ENCODE results near the gene MPV17L.
"Not testable (repeated sequence)": the region's sequence is repeated elsewhere in the genome, so short reads cannot be mapped to it uniquely, and the experiment has no call there.

MPV17L gene

DNA sequence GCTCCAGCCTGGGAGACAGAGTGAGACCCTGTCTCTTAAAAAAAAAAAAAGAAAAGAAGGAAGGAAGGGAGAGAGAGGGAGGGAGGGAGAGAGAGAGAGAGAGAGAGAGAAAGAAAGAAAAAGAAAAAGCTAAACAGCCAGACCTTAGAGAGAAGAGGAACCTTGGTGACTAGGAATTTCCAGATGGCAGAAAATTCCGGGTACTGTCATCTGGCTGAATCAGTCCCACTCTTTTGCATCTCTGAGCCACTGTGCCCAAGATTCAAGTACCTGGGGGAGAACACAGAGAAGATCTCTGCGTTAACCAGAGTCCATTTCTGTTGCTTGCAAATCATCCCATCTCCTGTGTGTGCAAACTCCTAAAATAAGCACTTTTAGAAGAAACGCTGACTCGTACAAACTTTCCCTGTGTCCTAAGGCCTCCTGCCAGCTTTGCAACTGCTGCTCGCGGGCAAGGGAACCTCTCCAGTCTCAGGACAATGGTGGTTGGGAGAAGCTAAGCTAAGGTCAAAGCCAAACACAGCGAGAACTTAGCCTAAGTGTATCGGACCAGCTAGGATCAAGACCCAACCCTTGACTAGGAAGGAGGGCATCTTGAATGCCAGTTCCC is 56.8 kb downstream of the MPV17L start:
- DNase-seq (ENCODE audit: low read depth): no peak

DNA sequence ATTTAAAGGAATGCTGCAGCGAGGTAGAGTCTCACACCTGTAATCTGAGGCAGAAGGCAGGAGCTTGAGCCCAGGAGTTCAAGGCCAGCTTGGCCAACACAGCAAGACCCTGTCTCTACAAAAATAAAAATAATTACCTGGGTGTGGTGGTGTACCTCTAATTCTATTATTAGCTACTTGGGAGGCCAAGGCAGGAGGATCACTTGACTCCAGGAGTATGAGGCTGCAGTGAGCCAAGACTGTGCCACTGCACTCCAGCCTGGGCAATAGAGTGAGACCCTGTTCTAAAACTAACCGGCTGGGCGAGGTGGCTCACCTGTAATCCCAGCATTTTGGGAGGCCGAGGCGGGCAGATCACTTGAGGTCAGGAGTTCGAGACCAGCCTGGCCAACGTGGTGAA is 57.7 kb downstream of the MPV17L start:
- not testable (repeated sequence) for DNase-seq (ENCODE audit: low read depth)

DNA sequence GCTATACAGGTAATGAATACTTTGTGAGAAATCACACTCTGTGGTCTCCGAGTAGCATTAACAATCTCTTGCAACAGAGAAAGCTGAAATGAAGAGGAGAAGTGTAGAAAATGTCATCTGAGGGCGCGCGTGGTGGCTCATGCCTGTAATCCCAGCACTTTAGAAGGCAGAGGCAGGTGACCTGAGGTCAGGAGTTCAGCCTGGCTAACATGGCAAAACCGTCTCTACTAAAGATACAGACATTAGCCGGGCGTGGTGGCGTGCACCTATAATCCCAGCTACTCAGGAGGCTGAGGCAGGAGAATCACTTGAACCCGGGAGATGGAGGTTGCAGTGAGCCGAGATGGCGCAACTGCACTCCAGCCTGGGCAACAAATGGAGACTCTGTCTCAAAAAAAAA is 59.4 kb downstream of the MPV17L start:
- not testable (repeated sequence) for DNase-seq (ENCODE audit: low read depth)

DNA sequence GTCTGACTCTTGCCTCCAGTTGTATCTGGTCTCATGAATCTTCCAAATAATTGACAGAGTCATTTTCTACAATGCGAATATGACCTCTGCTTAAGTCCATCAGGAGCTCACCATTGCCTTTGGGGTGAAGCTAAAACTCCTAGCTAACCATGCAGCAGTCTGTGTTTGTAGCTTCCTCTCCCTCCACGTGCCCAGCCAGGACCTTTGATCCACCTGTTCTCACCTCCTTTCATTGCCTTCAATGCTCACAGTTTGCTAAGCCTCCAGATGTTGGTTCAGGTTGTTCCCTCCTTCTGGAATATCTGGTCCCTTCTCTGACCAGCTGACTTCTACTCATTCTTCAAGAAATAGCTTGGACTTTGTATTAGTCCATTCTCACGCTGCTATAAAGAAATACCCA is 61.8 kb downstream of the MPV17L start:
- DNase-seq (ENCODE audit: low read depth): no peak

DNA sequence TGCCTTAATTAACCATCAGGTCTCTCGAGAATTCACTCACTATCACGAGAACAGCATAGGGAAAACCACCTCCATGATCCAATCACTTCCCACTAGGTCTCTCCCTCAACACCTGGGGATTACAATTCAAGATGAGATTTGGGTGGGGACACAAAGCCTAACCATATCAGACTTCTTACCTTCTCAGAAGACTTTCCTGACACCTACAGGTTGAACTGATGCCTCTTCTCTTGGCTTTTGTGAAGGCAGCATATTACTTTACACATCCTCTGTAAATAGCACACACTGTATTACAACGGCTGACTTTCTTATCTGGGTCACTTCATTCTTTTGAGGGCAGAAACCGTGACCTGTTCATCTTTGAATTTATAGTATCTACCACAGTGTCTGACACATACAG is 62.4 kb downstream of the MPV17L start:
- DNase-seq (ENCODE audit: low read depth): no peak

DNA sequence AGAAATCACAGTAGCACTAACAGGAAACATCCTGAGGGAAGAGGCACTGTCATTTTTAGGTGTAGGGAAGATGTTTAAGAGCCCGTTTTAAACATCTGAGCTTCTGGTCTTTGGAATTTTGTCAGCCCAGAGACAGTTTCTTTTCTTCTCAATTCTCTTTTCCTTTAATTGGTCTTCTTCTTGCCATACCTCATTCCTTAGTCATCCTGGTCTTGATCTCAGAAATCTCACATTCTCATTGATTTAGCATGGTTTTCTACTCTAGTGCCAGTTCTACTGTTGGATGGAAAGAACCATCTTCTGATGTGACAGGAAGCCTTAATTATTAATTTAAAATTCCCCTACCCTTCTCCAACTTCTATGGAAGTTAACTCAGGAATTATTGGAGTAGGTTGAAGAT is 64.2 kb downstream of the MPV17L start:
- no peak for DNase-seq (ENCODE audit: low read depth)

DNA sequence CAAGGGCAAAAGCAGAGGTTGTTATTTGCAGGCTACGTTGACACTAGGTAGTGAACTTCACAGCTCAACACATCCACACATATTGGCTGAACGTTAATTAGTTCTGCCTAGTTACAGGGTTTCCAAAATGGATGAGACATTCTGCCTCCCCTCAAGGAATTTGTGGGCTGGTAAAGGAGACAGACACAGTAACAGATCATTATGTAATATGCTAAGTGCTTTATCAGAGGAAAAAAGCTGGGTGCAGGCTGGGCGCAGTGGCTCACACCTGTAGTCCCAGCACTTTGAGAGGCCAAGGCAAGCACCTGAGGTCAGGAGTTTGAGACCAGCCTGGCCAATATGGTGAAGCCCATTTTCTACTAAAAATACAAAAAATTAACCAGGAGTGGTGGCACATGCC is 65.0 kb downstream of the MPV17L start:
- no peak for DNase-seq (ENCODE audit: low read depth)

DNA sequence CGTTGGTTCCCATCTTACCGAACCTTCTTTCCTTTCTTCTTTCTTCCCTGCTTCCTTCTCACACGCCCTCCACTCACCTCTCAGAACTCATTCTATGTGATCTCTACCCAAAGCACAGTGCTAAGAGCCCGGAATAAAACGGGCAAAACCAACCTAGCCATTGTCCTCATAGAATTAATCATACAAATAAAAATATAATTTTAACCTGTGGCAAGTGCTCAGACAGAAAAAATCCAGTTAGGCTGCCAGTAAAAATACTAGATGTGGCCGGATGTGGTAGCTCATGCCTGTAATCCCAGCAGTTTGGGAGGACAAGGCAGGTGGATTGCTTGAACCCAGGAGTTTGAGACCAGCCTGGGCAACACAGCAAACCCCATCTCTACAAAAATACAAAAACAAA is 65.8 kb downstream of the MPV17L start:
- no peak for DNase-seq (ENCODE audit: low read depth)
